H9 (cell line): ENCODE results near the gene SIL1. TPM values are rescaled to one million over a fixed set of nuclear protein-coding genes. Genes with fewer than 3 reads are reported as not detected.

Experiments
- DNase-seq: peaks from one replicate; pipeline ENCODE4 v3.0.0-alpha.2; 2017
- H2AFZ ChIP-seq: one replicate; pipeline ENCODE4 v1.6.1; 2013; ENCODE audit warnings: mild to moderate bottlenecking, low read length, control low read depth, moderate library complexity
- H2AK5ac ChIP-seq: 2 replicates; pipeline ENCODE4 v1.6.1; 2013; ENCODE audit warnings: low read length, control low read depth, mixed read lengths; ENCODE audit not compliant: insufficient read length
- H2BK120ac ChIP-seq: one replicate; pipeline ENCODE4 v1.6.1; 2013; ENCODE audit warnings: low read depth, mild to moderate bottlenecking, low read length, control low read depth, inconsistent platforms; ENCODE audit not compliant: poor library complexity, severe bottlenecking
- H2BK12ac ChIP-seq: 2 replicates; pipeline ENCODE4 v1.6.1; 2013; ENCODE audit warnings: low read length, control low read depth, mixed read lengths, low read depth; ENCODE audit not compliant: insufficient read length
- H2BK15ac ChIP-seq: 2 replicates; pipeline ENCODE4 v1.6.1; 2013; ENCODE audit warnings: low read depth, low read length, control low read depth
- H2BK20ac ChIP-seq: one replicate; pipeline ENCODE4 v1.6.1; 2013; ENCODE audit warnings: low read depth, mild to moderate bottlenecking, low read length, control low read depth, inconsistent platforms; ENCODE audit not compliant: poor library complexity, severe bottlenecking
- H2BK5ac ChIP-seq: 2 replicates; pipeline ENCODE4 v1.6.1; 2013; ENCODE audit warnings: low read length, control low read depth, mixed read lengths; ENCODE audit not compliant: insufficient read length
- H3K14ac ChIP-seq: 2 replicates; pipeline ENCODE4 v1.6.1; 2013; ENCODE audit warnings: low read length, control low read depth; ENCODE audit not compliant: insufficient read depth
- H3K18ac ChIP-seq: 2 replicates; pipeline ENCODE4 v1.6.1; 2013; ENCODE audit warnings: low read depth, mild to moderate bottlenecking, mixed read lengths, low read length, control low read depth; ENCODE audit not compliant: insufficient read length
- H3K23ac ChIP-seq: 2 replicates; pipeline ENCODE4 v1.6.1; 2013; ENCODE audit warnings: low read length, control low read depth, mixed read lengths, low read depth; ENCODE audit not compliant: insufficient read length
- H3K23me2 ChIP-seq: 2 replicates; pipeline ENCODE4 v1.6.1; 2013; ENCODE audit warnings: low read depth, mild to moderate bottlenecking, mixed read lengths, low read length, control low read depth; ENCODE audit not compliant: insufficient read length, poor library complexity, severe bottlenecking
- H3K27ac ChIP-seq: 2 replicates; pipeline ENCODE4 v1.5.1; 2013; ENCODE audit warnings: low read length, control low read depth, mixed read lengths, low read depth; ENCODE audit not compliant: insufficient read length
- H3K27me3 ChIP-seq: 2 replicates; pipeline ENCODE4 v1.6.1; 2013; ENCODE audit warnings: low read length, control low read depth, inconsistent platforms; ENCODE audit not compliant: insufficient read depth
- H3K4ac ChIP-seq: 2 replicates; pipeline ENCODE4 v1.6.1; 2013; ENCODE audit warnings: low read depth, mild to moderate bottlenecking, control low read depth, inconsistent platforms, low read length, moderate library complexity
- H3K4me1 ChIP-seq: 2 replicates; pipeline ENCODE4 v1.6.1; 2013; ENCODE audit warnings: low read length, control low read depth, inconsistent platforms; ENCODE audit not compliant: insufficient read depth
- H3K4me2 ChIP-seq: 2 replicates; pipeline ENCODE4 v1.6.1; 2013; ENCODE audit warnings: low read length, control low read depth, mixed read lengths; ENCODE audit not compliant: insufficient read length, insufficient read depth
- H3K56ac ChIP-seq: 2 replicates; pipeline ENCODE4 v1.6.1; 2013; ENCODE audit warnings: low read depth, mild to moderate bottlenecking, mixed read lengths, low read length, control low read depth; ENCODE audit not compliant: insufficient read length
- H3K79me1 ChIP-seq: 2 replicates; pipeline ENCODE4 v1.6.1; 2013; ENCODE audit warnings: low read depth, mild to moderate bottlenecking, moderate library complexity, low read length, control low read depth, inconsistent platforms; ENCODE audit not compliant: insufficient read depth, poor library complexity, severe bottlenecking
- H3K79me2 ChIP-seq: 2 replicates; pipeline ENCODE4 v1.6.1; 2013; ENCODE audit warnings: low read length, control low read depth, inconsistent platforms; ENCODE audit not compliant: insufficient read depth
- H3K9ac ChIP-seq: 2 replicates; pipeline ENCODE4 v1.6.1; 2013; ENCODE audit warnings: low read length, control low read depth, mixed read lengths; ENCODE audit not compliant: insufficient read length; ENCODE audit errors: extremely low read depth
- H3K9me3 ChIP-seq: one replicate; pipeline ENCODE4 v1.6.1; 2013; ENCODE audit warnings: low read depth, low read length, inconsistent platforms; ENCODE audit not compliant: control insufficient read depth
- H3T11ph ChIP-seq: one replicate; pipeline ENCODE4 v1.6.1; 2013; ENCODE audit warnings: mild to moderate bottlenecking, low read length, control low read depth, inconsistent platforms
- H4K20me1 ChIP-seq: one replicate; pipeline ENCODE4 v1.6.1; 2013; ENCODE audit not compliant: control insufficient read depth, insufficient read length, insufficient read depth
- H4K5ac ChIP-seq: 2 replicates; pipeline ENCODE4 v1.6.1; 2013; ENCODE audit warnings: low read depth, mild to moderate bottlenecking, mixed read lengths, low read length, control low read depth; ENCODE audit not compliant: insufficient read length
- H4K8ac ChIP-seq: replicated peaks from 2 replicates; pipeline ENCODE4 v1.6.1; 2013; ENCODE audit warnings: low read length, control low read depth, mixed read lengths, low read depth; ENCODE audit not compliant: insufficient read length
- H4K91ac ChIP-seq: 2 replicates; pipeline ENCODE4 v1.6.1; 2013; ENCODE audit warnings: low read depth, mild to moderate bottlenecking, moderate library complexity, mixed read lengths, low read length, control low read depth; ENCODE audit not compliant: insufficient read length
- H3K27ac Mint-ChIP-seq, 3 experiments: 2 replicates in 2 of 3; 3 replicates in 1 of 3; pipeline ENCODE4 v1.8.0; 2020 to 2021; ENCODE audit warnings: mixed read lengths in 3 of 3, mild to moderate bottlenecking in 1 of 3, moderate library complexity in 1 of 3
- H3K27me3 Mint-ChIP-seq: 2 replicates; pipeline ENCODE4 v1.8.0; 2021; ENCODE audit warnings: low read depth, mild to moderate bottlenecking, moderate library complexity, mixed read lengths
- H3K36me3 Mint-ChIP-seq, 3 experiments: 2 replicates in 2 of 3; 3 replicates in 1 of 3; pipeline ENCODE4 v1.8.0; 2020 to 2021; ENCODE audit warnings: low read depth in 3 of 3, mixed read lengths in 3 of 3; ENCODE audit not compliant: insufficient read depth in 1 of 3
- H3K4me1 Mint-ChIP-seq, 2 experiments: 2 replicates each; pipeline ENCODE4 v1.8.0; 2020; ENCODE audit warnings: mixed read lengths in 2 of 2
- H3K4me3 Mint-ChIP-seq, 2 experiments: 2 replicates in 1 of 2; 3 replicates in 1 of 2; pipeline ENCODE4 v1.8.0; 2020 to 2021; ENCODE audit warnings: mild to moderate bottlenecking in 2 of 2, mixed read lengths in 2 of 2, moderate library complexity in 1 of 2
- H3K9me3 Mint-ChIP-seq, 2 experiments: 2 replicates in 1 of 2; 3 replicates in 1 of 2; pipeline ENCODE4 v1.8.0; 2020; ENCODE audit warnings: mild to moderate bottlenecking in 2 of 2, mixed read lengths in 2 of 2, moderate library complexity in 1 of 2
- WGBS: extraction: QIAGEN DNeasy Blood & Tissue Kit; methylation state at CpG from one replicate; pipeline ENCODE4 v1.1.7; 2013; ENCODE audit warnings: missing lambda C conversion rate, low lambda C conversion rate, mixed read lengths; ENCODE audit not compliant: insufficient read length; ENCODE audit errors: extremely low coverage; 5-methylcytosine and 5-hydroxymethylcytosine counted together
- total RNA-seq: library from RNA; stranded (reverse); gene quantifications from 2 replicates; pipeline ENCODE4 v1.2.1, GENCODE V29; 2021
- TF ChIP-seq, protein P1 (sequence below): fragments of 200-600 bp; sonication (generic); conservative IDR thresholded peaks from 3 replicates; pipeline ENCODE4 v1.8.0; 2021; ENCODE audit warnings: antibody characterized with exemption, mild to moderate bottlenecking

SIL1 gene
- total RNA-seq, 1 experiment from 2014 or later, result 10.6 TPM

- no peaks in the 10 kb centered on the region for H3K27me3 ChIP-seq
- no peak overlapping the region for H3K4me2 ChIP-seq
- DNase-seq, result no peak
- H3K4ac ChIP-seq, result no peak overlapping the region
- H2BK12ac ChIP-seq, result no peak overlapping the region
- Mint-ChIP-seq H3K27ac (no peak overlapping the region), H3K4me3 (no peak overlapping the region), H3K4me1 (peaks cover 22 to 29% of the 10 kb centered on the region in 2 experiments), H3K9me3 (no peaks in the 10 kb centered on the region), H3K27me3 (no peaks in the 10 kb centered on the region; the same call in 1 of the 2 replicates), H3K36me3 (no peaks in the 10 kb centered on the region)
- H4K8ac ChIP-seq, result no peak overlapping the region
- H3T11ph ChIP-seq, result no peak overlapping the region
- H3K14ac ChIP-seq, result no peak overlapping the region
- no peak overlapping the region for H4K91ac ChIP-seq
- H2BK20ac ChIP-seq, result no peak overlapping the region
- H3K27ac ChIP-seq, result no peak overlapping the region
- H3K9me3 ChIP-seq, result no peaks in the 10 kb centered on the region
- H2BK5ac ChIP-seq, result no peak overlapping the region
- H3K79me1 ChIP-seq, result no peaks in the 10 kb centered on the region
- H3K56ac ChIP-seq, result no peak overlapping the region
- H3K4me1 ChIP-seq, result no peaks in the 10 kb centered on the region; the same call in 1 of the 2 replicates
- TF ChIP-seq, protein P1, sequence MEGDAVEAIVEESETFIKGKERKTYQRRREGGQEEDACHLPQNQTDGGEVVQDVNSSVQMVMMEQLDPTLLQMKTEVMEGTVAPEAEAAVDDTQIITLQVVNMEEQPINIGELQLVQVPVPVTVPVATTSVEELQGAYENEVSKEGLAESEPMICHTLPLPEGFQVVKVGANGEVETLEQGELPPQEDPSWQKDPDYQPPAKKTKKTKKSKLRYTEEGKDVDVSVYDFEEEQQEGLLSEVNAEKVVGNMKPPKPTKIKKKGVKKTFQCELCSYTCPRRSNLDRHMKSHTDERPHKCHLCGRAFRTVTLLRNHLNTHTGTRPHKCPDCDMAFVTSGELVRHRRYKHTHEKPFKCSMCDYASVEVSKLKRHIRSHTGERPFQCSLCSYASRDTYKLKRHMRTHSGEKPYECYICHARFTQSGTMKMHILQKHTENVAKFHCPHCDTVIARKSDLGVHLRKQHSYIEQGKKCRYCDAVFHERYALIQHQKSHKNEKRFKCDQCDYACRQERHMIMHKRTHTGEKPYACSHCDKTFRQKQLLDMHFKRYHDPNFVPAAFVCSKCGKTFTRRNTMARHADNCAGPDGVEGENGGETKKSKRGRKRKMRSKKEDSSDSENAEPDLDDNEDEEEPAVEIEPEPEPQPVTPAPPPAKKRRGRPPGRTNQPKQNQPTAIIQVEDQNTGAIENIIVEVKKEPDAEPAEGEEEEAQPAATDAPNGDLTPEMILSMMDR, result no peak
- H2BK15ac ChIP-seq, result no peak overlapping the region
- H2AFZ ChIP-seq, result no peak overlapping the region
- H2BK120ac ChIP-seq, result no peak overlapping the region
- no peak overlapping the region for H2AK5ac ChIP-seq
- H3K23me2 ChIP-seq, result no peaks in the 10 kb centered on the region
- whole genome bisulfite sequencing, result no CpG with 5 or more reads among the region's 4 CpGs
- no peaks in the 10 kb centered on the region for H3K79me2 ChIP-seq
- H3K18ac ChIP-seq, result no peak overlapping the region
- no peak overlapping the region for H4K5ac ChIP-seq
- no peak overlapping the region for H3K23ac ChIP-seq
- H4K20me1 ChIP-seq, result no peaks in the 10 kb centered on the region
- no peak overlapping the region for H3K9ac ChIP-seq
Observed at GRCh38 chr5:139134906-139135305, 63.3 kb downstream of the SIL1 start.
